ENCODE data around the gene PSMG4.
A peak's percentile ranks its signal among the peaks of the same experiment; 100 is the strongest.

The PSMG4 gene

DNA sequence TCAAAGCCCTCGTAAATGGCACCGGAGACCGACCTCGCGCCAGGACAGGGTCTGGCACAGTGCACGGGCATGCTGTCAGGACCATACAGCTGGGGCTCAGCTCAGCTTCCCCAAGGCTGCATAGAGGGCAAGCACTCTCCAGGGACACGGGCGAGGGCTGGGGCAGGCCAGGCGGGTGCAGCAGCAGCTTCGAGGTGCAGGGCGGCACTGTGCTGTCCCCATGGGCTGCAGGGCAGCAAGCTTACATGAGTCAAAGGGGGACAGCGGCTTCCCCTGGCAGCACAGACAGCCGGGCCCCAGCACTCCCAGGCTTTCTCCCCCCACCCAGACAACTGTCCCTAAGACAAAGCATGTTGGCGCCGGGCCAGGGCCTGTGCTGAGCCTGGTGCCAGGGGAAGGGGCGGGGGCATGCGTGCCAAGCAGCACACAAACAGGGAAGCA lies 25.7 kb downstream of the PSMG4 start:
- intact Hi-C loops (cut with DNase I) = loop anchor here (5.0 kb wide), 1 partner anchor 173 kb away; the partner anchor contains the start of gene SLC22A23
- DNase-seq = peak in 9 of 10 donors; percentile 22 to 92 (median 61)

DNA sequence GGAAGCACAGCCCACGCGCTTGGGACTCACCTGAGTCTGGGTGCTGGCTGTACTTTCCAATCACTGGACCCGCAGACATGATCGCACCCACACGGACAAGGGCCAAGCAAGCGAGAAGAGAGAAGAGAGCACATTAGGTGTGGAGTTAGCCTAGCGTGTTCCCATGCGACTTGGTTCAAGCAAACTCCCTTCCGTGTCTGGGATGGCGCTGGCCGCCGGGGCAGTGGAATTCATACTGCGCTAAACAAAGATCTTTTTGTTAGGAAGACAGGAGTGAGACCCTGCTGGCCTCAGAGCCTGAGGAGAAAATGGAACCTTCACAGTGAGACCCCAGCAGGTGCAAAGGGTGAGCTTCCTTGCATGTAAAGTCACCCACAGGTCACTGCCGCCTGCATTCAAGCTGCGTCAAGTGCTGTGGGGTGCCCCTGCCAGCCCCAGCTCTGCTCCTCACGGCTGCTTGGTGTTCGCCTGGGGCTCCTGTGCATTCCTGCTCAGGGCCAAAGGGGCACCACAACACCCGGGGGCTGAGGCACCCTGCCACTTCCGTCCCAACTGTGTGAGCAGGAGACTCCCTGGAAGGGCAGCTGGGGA lies 26.4 kb downstream of the PSMG4 start:
- intact Hi-C loops (cut with DNase I) = no loop called here
- peak in 4 of 10 donors; percentile 39 to 82 (median 62) for DNase-seq

DNA sequence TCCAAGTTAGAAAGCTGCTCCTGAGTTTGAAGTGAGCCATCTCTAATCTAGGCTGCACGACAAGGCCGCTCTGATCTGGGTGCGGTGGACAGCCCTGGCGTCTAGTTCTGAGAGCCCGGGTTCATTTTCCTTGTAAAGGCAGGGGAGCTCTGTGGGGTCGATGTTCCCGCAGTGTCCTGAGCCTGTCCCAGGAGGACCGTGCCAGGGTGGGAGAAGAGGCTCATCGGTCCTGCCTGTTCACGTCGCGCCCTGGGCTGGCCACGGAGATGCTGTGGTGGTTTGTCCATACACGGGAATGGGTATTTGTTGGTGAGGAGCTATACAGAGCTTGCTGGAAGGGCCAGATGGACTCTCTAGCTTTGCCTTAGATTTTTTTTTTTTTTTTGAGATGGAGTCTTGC lies 27.0 kb downstream of the PSMG4 start:
- intact Hi-C loops (cut with DNase I) = no loop called here
- peak in 3 of 10 donors; percentile 8 to 73 (median 55) for DNase-seq

DNA sequence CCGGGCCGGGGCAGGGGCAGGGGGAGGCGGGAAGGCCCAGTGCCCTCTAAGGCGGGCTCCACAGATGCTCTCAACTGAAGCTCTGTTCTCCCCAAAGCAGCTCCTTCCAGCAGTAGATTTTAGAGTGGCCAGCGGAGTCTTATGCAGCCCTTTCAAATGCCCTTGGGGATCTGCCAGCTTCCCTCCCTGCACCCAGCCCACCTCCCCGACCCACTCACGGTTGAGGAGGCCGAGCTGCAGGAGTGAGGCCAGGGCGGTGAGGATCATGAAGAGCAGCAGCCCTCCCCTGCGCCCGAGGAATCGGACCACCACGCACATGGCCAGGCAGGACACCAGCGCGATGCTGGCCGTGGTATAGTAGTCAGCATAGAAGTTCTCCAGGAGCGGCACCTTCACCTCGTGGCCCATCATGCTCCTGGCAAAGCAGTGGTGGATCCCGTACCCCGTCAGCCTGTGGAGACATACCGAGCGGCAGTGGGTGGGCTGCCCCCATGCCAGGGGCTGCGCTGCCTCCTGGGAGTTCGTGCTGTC lies 28.0 kb downstream of the PSMG4 start:
- intact Hi-C loops (cut with DNase I) = no loop called here
- DNase-seq = peak in 2 of 10 donors; percentile 62 to 71

DNA sequence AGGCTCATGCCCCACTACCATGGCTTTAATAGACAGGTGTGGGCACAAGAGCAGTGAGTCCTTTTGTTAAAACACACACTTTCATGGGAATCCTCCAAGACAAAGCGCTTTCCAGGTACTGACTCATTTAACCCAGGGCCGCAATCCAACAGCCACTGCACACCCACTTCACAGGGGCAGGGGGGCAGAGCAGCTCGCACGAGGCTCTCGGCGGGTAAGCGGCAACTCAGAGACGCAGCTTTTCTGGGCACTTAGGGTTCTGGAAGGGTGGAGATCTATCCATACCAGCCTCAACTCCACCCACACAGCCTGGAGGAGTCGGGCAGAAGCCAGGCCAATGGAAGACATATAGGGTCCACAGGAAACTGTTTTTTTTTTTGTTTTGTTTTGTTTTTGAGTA lies 28.6 kb downstream of the PSMG4 start:
- DNase-seq = peak in 1 of 10 donors; percentile 70

DNA sequence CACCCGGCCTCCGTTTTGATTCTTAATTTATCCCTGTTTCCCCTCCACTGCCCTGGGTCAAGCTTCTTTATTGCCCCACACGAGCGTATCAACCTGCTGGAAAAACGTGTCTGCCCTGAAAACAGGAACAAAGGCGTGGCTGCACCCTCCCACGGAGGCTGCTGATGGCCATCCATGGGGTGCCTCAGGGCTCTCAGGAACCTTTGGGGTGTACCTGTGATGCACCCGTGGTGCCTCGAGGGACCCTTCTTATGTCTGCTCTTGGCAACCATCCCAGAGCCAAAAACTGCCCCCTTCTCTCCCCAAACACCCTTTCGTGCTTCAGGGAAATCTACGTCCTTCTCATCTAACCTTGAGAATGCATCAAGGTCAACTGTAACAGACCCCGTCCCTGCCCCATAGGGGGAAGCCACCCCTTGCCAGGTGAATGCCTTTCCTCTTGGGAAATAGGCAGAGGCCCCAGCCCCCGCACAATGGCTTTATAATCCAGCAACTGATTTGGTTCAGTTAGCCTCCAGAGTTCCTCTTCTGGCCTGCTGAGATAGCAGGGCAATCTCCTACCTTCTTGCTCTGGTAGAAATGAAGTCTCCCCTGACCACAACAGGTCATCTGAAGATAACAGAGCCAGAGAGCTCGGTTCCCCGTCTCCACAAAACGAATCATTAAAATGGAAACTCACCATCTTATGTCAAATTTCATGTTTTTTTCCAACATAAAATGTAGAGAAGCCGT lies 29.4 kb downstream of the PSMG4 start:
- intact Hi-C loops (cut with DNase I) = no loop called here
- DNase-seq = peak in 2 of 10 donors; percentile 2 to 41

More for the DNA sequence above, 28.6 kb downstream of the PSMG4 start:
- intact Hi-C loops (cut with DNase I) = no loop called here

DNA sequence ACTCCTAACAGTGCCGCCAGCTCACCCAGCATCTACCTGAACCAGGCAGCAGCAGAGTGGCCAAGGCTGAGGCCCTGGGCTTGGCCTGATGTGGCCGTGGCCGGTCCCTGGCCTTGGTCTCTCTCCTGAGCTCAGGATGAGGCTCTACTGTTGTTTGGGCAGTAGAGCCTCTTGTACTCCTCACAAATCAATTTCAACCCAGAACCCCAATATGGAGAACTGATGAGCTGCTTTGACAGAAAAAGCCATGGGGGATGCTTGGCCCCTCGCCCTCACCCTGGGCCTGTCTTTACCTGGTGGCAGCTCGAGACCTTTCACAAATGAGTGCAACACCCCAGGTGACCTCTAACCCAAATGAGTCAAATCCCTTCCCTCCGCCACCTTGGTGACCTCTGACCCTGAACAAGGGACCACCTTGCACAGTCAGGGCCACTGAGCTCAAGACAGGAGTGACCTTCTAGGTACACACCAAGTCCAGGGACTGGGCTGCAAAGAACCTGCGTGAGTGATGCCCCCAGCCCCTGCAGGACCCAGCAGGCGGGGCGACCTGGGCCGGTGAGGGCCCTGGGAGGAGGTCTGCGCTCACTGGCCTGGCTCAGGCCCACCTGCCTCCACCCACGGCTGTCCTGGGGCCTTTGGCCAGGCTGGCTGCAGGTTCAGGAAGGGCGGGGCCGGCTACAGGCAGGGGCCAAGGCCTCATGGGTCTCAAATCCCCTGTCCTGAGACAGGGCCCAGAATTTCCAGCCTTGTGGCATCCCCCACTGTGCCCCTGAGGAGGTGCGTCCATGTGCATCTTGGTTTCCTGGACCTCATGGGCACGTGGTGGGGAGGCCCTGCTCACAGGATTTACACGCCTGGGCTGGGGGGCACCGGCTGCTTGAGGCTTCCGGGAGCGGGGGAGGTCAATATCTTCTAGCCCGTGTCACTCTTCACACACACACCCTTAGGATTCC lies 30.2 kb downstream of the PSMG4 start:
- intact Hi-C loops (cut with DNase I) = no loop called here
- peak in 3 of 10 donors; percentile 64 to 85 (median 76) for DNase-seq

DNA sequence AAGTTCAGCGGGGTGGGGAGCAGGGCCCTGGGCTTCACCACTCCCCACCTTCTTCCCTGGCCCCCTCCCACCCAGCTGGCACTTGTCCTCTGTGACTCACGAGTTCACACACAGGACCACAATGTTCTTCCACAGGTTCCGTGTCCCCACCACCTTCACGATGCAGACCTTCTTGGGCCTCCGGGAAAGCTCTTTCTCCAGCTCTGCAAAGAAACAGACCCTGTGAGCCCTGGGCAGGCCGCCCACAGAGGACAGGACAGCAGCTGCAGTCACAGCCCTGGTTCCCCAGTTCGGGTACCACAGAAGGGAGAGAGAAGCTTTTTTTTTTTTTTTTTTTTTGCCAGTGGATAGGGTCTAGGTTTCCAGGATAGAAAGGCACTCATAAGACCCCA lies 30.9 kb downstream of the PSMG4 start:
- DNase-seq = peak in 2 of 10 donors; percentile 8 to 49
- intact Hi-C loops (cut with DNase I) = no loop called here

DNA sequence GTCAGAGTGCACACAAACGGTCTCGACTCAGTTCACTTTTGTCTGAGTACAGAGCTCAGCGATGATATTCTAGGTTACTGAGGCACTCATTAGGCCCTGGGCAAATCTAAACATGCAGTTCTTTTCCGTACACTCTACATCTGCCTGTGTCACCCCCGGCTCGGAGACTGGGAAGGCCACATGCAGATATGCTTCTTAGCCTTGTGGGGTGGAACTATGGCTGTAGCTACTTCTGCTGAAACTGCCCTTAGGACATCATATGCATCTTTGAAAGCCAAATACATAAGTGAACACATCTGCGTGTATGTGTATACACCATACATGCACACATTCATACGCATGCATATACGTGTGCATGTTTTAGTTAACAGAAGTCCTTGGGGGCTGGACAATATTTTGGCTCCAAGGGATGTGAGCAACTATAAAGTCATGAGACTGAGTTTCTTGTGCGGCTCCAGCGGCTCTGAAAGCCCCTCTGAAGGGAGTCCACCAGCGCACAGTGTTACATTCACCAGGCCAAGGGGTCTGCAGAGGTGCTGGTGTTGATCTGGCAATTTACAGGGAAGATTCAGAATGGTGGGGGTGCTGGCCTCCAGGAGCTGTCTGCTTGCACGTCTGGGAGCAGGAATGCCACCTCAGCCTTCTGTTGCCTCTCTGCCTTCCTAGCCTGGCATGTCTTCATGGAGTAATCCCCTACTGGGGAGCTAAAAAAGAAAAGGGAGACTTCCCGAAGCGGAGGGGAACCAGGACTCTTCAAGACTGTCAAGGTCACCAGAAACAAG lies 31.6 kb downstream of the PSMG4 start:
- intact Hi-C loops (cut with DNase I) = no loop called here
- DNase-seq = peak in 1 of 10 donors; percentile 54

DNA sequence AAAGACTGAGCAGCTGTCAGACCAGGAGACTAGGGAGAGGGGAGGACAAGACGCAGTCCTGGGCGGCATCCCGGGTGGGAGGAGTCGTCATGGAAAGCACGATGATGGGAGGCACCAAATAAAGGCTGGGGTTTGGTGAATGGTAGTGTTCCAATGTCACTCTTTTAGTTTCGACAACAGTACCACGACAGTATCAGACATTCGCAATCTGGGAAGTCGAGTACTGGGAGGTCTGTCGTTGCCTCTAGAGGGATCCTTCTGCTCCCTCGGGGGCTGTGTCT lies 32.1 kb downstream of the PSMG4 start:
- no peak for DNase-seq
- intact Hi-C loops (cut with DNase I) = no loop called here

DNA sequence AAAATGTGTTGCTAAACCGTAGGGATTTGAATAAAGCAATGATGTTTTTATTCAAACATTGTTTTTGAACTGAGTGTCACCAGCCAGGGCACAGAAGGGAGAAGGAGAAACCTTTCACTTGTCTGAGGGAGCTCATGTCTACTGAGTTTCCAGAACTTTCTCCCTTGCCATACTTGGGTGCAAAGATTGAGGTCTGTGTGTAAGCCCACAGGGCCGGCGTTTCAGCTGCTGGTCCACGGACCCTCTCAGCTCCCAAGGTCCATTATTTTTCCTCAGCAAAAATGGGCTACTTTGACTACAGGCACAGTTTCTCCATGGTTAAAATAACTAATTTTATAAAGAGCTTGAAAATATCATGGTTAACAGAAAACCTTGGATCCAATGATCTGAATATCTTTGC lies 32.6 kb downstream of the PSMG4 start:
- intact Hi-C loops (cut with DNase I) = no loop called here
- DNase-seq = no peak

DNA sequence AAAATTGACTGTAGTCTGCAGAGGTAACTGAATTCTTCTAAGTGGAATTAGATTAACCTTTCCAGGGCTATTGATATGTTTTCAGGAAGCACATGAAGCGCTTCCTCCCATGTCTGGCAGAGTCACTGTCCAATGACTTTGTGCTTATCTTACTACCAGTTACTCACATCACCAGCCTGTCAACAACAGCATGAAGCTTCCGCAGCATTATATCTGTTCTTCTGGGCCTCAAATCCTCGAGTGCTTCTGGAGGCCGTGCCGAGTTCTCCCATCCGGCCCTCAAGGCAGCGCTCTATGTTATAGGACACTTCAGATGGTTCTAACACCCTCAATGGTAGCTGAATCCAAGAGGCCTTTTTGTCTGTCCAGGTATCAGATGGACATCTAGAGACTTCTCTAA lies 33.2 kb downstream of the PSMG4 start:
- intact Hi-C loops (cut with DNase I) = no loop called here
- peak in 1 of 10 donors; percentile 66 for DNase-seq

DNA sequence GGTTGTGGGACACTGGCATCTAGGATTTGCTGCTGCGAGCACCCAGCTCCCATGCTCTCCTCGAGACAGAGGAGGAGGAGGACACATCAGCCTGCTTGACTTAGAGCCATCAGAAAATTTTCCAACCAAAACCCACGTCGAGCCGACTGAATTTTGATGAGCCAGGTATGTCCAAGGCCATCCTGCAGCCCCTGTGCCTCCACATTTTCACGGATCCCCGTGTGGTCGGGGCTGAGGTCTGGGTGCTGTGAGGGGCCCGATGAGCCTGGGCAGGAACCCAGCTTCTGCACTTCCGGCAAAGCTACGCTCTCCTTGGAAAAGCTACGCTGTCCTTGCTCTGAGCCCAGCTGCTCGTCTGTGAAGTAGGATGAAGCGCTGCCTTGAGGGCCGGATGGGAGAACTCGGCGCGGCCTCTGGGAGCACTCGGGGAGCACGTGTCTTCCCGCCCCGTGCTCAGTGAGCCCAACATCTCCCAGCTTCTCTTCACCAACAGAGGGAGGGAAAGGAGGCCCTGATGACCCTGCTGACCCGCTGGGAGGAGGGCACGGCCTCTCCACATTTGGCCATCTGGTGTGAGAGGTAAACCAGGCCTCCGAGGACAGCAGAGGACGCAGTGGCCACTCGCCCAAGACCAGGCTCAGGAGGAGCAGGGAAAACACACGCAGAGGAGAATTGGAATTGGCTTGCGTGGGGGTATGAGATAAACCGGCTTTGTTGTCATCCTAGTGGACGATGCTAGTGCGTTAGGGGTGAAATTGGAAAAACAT lies 33.9 kb downstream of the PSMG4 start:
- intact Hi-C loops (cut with DNase I) = no loop called here

DNA sequence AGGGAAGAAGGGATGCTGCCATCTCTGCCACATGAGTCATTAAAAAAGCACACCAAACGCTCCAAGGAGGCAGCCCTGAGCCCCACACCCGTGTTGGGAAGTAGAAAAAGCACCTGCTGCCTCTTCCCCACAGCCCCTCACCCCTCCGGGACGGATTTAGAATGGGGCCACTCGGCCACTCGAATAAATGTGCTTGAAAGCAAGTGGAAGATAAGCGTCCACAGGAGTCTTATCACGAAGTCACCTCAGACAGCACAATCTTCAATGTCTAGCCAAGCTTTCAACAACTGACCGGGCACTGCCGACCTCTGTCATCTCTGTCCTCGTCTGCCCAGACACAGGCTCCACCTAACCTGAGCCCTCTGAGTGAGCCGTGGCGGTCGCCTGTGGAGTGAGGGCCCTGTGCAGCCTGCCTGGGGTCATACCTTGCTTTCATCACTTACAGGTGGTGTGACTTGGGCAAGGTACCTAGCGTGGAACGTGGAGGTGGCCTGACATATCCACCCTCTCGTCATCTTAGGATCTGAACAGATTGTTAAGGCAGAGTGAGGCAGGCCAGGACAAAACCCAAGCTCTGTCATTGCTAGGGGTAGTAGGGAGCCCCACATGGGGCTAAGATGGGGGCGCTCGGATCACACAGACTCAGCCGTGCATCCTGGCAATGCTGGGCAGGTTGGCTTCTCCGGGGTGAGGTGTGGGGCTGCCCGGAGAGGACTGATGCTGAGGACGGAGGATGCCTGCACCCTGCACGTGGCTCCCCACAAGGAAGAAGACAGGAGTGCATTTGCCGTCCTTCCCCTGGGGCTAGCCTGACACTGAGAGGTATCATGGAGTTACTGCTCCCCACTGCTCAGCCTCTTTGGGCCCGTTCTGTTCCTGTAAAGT lies 34.8 kb downstream of the PSMG4 start:
- DNase-seq = peak in 1 of 10 donors; percentile 77
- intact Hi-C loops (cut with DNase I) = no loop called here

More for the DNA sequence above, 33.9 kb downstream of the PSMG4 start:
- DNase-seq = peak in 1 of 10 donors; percentile 72

DNA sequence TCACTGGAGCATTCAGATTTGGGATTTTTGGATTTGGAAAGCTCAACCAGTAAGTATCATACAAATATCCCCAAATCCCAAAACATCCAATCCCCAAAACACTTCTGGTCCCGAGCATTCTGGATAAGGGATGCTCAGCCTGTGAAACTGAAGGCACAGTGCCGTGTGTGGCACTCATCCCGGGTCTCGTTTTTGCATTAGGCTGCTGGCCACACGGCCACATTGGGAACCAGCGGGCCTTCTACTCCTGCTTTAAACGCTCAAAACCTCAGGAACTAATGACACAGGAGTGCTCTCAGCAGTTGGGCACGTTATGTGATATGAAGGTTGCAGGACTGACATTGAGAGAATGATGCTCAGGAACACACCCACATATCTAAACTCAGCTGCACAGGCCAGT lies 35.6 kb downstream of the PSMG4 start:
- intact Hi-C loops (cut with DNase I) = no loop called here
- DNase-seq = peak in 1 of 10 donors; percentile 73

DNA sequence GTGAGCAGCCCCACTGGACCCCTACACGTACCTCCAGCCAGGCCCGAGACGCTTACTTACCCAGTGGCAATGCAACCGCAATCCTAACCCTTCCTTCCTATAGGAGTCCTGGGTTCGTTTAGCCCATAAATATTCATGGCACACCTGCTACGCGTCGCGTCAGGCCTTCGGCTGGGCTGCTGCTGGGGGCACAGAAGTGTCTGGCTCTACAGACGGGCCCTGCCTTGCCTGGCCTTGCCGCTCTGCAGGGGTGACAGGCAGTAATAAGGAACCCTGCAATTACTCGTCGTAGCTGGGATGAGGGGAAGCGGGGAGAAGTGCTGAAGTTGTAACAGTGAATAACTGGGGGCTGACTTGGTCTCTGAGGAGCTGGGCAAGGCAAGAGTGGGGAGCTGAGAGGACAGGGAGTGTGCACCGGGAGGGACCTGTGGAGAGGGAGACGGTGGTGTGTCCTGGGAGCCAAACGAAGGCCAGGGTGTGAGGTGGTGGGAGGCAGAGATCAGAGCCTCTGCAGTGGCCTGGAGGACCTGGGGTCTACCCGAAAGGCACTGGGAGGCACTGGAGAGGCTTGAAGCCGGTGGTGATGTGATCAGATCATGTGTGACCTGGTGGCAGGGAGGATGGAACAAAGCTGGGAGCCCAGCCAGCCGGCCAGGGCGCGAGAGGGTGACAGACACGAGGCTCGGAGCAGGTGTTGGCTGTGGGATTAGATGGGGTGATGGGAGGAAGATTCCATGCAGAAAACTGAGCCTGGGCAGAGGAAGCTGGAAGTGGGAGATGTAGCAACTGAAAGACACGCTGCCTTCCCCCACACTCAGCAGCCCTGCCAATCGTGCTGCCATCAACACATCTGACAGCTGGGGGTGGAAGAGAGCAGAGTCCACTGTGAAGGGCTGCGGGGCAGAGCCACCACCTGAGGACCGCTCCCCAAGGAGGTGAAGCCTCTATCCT lies 36.4 kb downstream of the PSMG4 start:
- intact Hi-C loops (cut with DNase I) = no loop called here
- peak in 7 of 10 donors; percentile 29 to 90 (median 59) for DNase-seq

DNA sequence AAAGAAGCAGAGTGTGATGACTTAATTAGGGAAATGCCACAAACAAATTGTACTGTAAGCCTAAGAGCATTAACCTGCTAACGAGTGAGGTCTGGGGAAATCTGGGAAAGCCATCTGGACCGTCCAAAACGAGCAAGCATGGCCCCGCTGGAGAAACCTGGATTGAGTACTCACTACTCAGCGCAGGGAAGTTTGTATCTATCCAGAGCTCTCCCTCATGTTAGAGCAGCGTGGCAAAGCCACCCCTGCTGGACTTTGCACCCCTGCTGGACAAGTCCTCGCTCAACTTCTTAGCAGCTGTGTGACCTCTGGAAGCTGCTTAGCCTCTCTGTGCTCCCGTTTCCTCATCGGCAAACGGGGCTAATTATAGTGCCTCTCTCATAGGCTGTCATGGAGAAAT lies 37.3 kb downstream of the PSMG4 start:
- peak in 2 of 10 donors; percentile 52 to 67 for DNase-seq
- intact Hi-C loops (cut with DNase I) = no loop called here
